Measurements from ENCODE around the gene ANXA11.

ANXA11 gene

GRCh38 chr10:80187465-80188409 is 17.6 kb downstream of the ANXA11 start:
- no peak for DNase-seq

- no peak for DNase-seq
Measured at GRCh38 chr10:80187060-80187459, 18.3 kb downstream of the ANXA11 start.

GRCh38 chr10:80186364-80187012 is 18.8 kb downstream of the ANXA11 start:
- DNase-seq, result no peak

- no peak for DNase-seq
Measured at GRCh38 chr10:80185578-80186299, 19.6 kb downstream of the ANXA11 start.

- no peak for DNase-seq
Measured at GRCh38 chr10:80184291-80184690, 21.0 kb downstream of the ANXA11 start.

- DNase-seq, result no peak
Measured at GRCh38 chr10:80183436-80183835, 21.9 kb downstream of the ANXA11 start.

GRCh38 chr10:80182986-80183385 is 22.4 kb downstream of the ANXA11 start:
- DNase-seq, result no peak

GRCh38 chr10:80177781-80178636 is 27.3 kb downstream of the ANXA11 start:
- DNase-seq, result no peak

- DNase-seq, result no peak
Measured at GRCh38 chr10:80176526-80176925, 28.8 kb downstream of the ANXA11 start.

- no peak for DNase-seq
Measured at GRCh38 chr10:80174641-80175395, 30.5 kb downstream of the ANXA11 start.

GRCh38 chr10:80173466-80173865 is 31.9 kb downstream of the ANXA11 start:
- DNase-seq, result no peak

- no peak for DNase-seq
Measured at GRCh38 chr10:80172896-80173295, 32.4 kb downstream of the ANXA11 start.

GRCh38 chr10:80171248-80171660 is 34.1 kb downstream of the ANXA11 start:
- peak; percentile 92 for DNase-seq

GRCh38 chr10:80170641-80171040 is 34.7 kb downstream of the ANXA11 start:
- no peak for DNase-seq

- no peak for DNase-seq
Measured at GRCh38 chr10:80170026-80170425, 35.3 kb downstream of the ANXA11 start.

GRCh38 chr10:80168679-80169380 is 36.5 kb downstream of the ANXA11 start:
- no peak for DNase-seq

- DNase-seq, result no peak
Measured at GRCh38 chr10:80168162-80168511, 37.2 kb downstream of the ANXA11 start.

- no peak for DNase-seq
Measured at GRCh38 chr10:80167471-80168161, 37.7 kb downstream of the ANXA11 start.

- DNase-seq, result no peak
Measured at GRCh38 chr10:80166581-80167470, 38.5 kb downstream of the ANXA11 start.
